Endothelial cell of umbilical vein (primary cell): Measurements from ENCODE around the gene MOXD1. TPM values are rescaled to one million over a fixed set of nuclear protein-coding genes. Genes with fewer than 3 reads are reported as not detected.

ENCODE experiments used
- BruUV-seq: library from RNA; stranded (reverse); fragments of 400-500 nt; replicated peaks from 2 replicates; lab custom pipeline; 2021; lab: Mats Ljungman, UMichigan
- CTCF ChIA-PET: fragments of 300-600, 350-600 bp; sonication (Branson Sonifier 250); formaldehyde crosslinking; loops from one replicate; lab custom pipeline; 2021; ENCODE audit warnings: antibody characterized with exemption, inconsistent platforms; lab: Charles Lee
- POLR2A ChIA-PET: fragments of 300-600, 350-600 bp; sonication (Branson Sonifier 250); formaldehyde crosslinking; loops from one replicate; lab custom pipeline; 2021; ENCODE audit warnings: antibody characterized with exemption, inconsistent platforms; lab: Charles Lee
- DNase-seq: peaks from one replicate; pipeline ENCODE4 v3.0.0-alpha.2; 2011; ENCODE audit warnings: low read depth, low spot score
- FAIRE-seq: peaks from 2 replicates; lab custom pipeline; 2011; peaks lifted over from hg19 to GRCh38; lab: Jason Lieb, UNC
- H2AFZ ChIP-seq: 2 replicates; pipeline ENCODE4 v1.6.0; 2012; ENCODE audit warnings: low read depth, low read length, control low read depth, inconsistent platforms
- H3K27ac ChIP-seq: 2 replicates; pipeline ENCODE4 v1.5.1; 2011; ENCODE audit warnings: low read depth, mild to moderate bottlenecking, control low read depth, low read length, moderate library complexity; ENCODE audit not compliant: insufficient read depth
- H3K27me3 ChIP-seq, 2 experiments: 2 replicates each; pipeline versions ENCODE4 v1.6.0 to v1.6.1; 2011; ENCODE audit warnings: low read length in 2 of 2, mixed read lengths in 1 of 2; ENCODE audit not compliant: control insufficient read depth in 2 of 2, insufficient read depth in 2 of 2
- H3K36me3 ChIP-seq, 2 experiments: 2 replicates in 1 of 2; 3 replicates in 1 of 2; pipeline ENCODE4 v1.5.1; 2011; ENCODE audit warnings: low read length in 2 of 2, mild to moderate bottlenecking in 1 of 2, moderate library complexity in 1 of 2; ENCODE audit not compliant: control insufficient read depth in 2 of 2, insufficient read depth in 2 of 2; ENCODE audit errors: extremely low read depth in 1 of 2
- H3K4me1 ChIP-seq: 3 replicates; pipeline ENCODE4 v1.5.1; 2011; ENCODE audit warnings: mild to moderate bottlenecking, low read length; ENCODE audit not compliant: control insufficient read depth, insufficient read depth; ENCODE audit errors: extremely low read depth
- H3K4me2 ChIP-seq: 2 replicates; pipeline ENCODE4 v1.6.1; 2011; ENCODE audit warnings: low read length, control low read depth, mixed read lengths; ENCODE audit not compliant: insufficient read depth
- H3K4me3 ChIP-seq, 3 experiments: fragments of 200-600 bp in 1 of 3; sonication (generic), shearing (Covaris generic) in 1 of 3; replicated peaks in 1 of 3; 2 replicates each; pipeline ENCODE4 v1.5.1; 2011 to 2016; ENCODE audit warnings: control low read depth in 3 of 3, low read length in 3 of 3, mild to moderate bottlenecking in 2 of 3, inconsistent platforms in 1 of 3, low read depth in 1 of 3, moderate library complexity in 1 of 3; ENCODE audit not compliant: insufficient read depth in 1 of 3
- H3K79me2 ChIP-seq: 2 replicates; pipeline ENCODE4 v1.6.0; 2012; ENCODE audit warnings: low read length, inconsistent platforms; ENCODE audit not compliant: control insufficient read depth, insufficient read depth
- H3K9ac ChIP-seq: replicated peaks from 2 replicates; pipeline ENCODE3; 2011; ENCODE audit warnings: low read length, control low read depth; ENCODE audit not compliant: insufficient read depth; ENCODE audit errors: extremely low read depth
- H3K9me1 ChIP-seq: replicated peaks from 3 replicates; pipeline ENCODE4 v1.6.0; 2011; ENCODE audit warnings: mild to moderate bottlenecking, low read length; ENCODE audit not compliant: control insufficient read depth, insufficient read depth; ENCODE audit errors: extremely low read depth
- H3K9me3 ChIP-seq: replicated peaks from 2 replicates; pipeline ENCODE4 v1.5.1; 2012; ENCODE audit warnings: low read length, inconsistent platforms; ENCODE audit not compliant: control insufficient read depth, insufficient read depth
- H4K20me1 ChIP-seq: replicated peaks from 2 replicates; pipeline ENCODE3; 2011; ENCODE audit warnings: mild to moderate bottlenecking, low read length; ENCODE audit not compliant: control insufficient read depth, insufficient read depth; ENCODE audit errors: extremely low read depth
- CTCF ChIP-seq, 2 donors: IDR thresholded peaks; 1 replicate in 1 of 2; 2 replicates in 1 of 2; pipeline ENCODE4 v1.5.1; 2011; ENCODE audit warnings: low read length in 2 of 2, mild to moderate bottlenecking in 2 of 2, moderate library complexity in 2 of 2, control low read depth in 1 of 2, inconsistent platforms in 1 of 2, low read depth in 1 of 2; ENCODE audit not compliant: insufficient read depth in 1 of 2; ENCODE audit errors: extremely low read depth in 1 of 2
- EZH2 ChIP-seq: IDR thresholded peaks from 2 replicates; pipeline ENCODE4 v1.6.1; 2012; ENCODE audit warnings: borderline replicate concordance, low read depth, mild to moderate bottlenecking, moderate library complexity, low read length, inconsistent platforms; ENCODE audit not compliant: severe bottlenecking
- FOS ChIP-seq: IDR thresholded peaks from 2 replicates; pipeline ENCODE4 v1.6.1; 2011; ENCODE audit warnings: mild to moderate bottlenecking, low read length, moderate library complexity, borderline replicate concordance; ENCODE audit not compliant: insufficient read depth
- GATA2 ChIP-seq: IDR thresholded peaks from 2 replicates; pipeline ENCODE4 v1.7.0; 2011; ENCODE audit warnings: low read depth, mild to moderate bottlenecking, moderate library complexity, mixed read lengths, low read length; ENCODE audit not compliant: insufficient read length, insufficient read depth
- JUN ChIP-seq: IDR thresholded peaks from 2 replicates; pipeline ENCODE4 v1.6.1; 2011; ENCODE audit warnings: borderline replicate concordance, low read depth; ENCODE audit not compliant: insufficient read length, insufficient read depth
- MAX ChIP-seq: IDR thresholded peaks from 2 replicates; pipeline ENCODE4 v1.6.1; 2011; ENCODE audit not compliant: insufficient read depth, insufficient read length
- MYC ChIP-seq: IDR thresholded peaks from one replicate; pipeline ENCODE4 v1.6.1; 2011; ENCODE audit warnings: mild to moderate bottlenecking, low read depth, low read length
- POLR2A ChIP-seq: IDR thresholded peaks from 2 replicates; pipeline ENCODE4 v1.6.1; 2012; ENCODE audit warnings: low read depth, mild to moderate bottlenecking, control low read depth, low read length
- POLR2AphosphoS5 ChIP-seq: IDR thresholded peaks from 2 replicates; pipeline ENCODE4 v1.6.1; 2012; ENCODE audit warnings: low read depth, mild to moderate bottlenecking, control low read depth, low read length, moderate library complexity; ENCODE audit not compliant: insufficient read depth
- dilution Hi-C: fragments of 300-500 bp; cut with MboI; formaldehyde crosslinking; loops from one replicate; pipeline ENCODE4 v1.15.0; 2019; ENCODE audit warnings: low sequenced_read_pairs; ENCODE audit not compliant: extremely low pct_ligation_motif_present
- intact Hi-C: fragments of 100-400 bp; cut with micrococcal nuclease; formaldehyde crosslinking; loops from one replicate; pipeline ENCODE4 v1.10.0; 2022
- polyA plus RNA-seq, 4 experiments: library from polyadenylated mRNA; depleted of rRNA in 3 of 4; stranded (reverse) in 3 of 4; unstranded in 1 of 4; fragments of >200 nt; gene quantifications; 2 replicates each; pipeline versions ENCODE4 v1.2.1 to v1.2.3, GENCODE V29; 2011 to 2012; ENCODE audit warnings: missing spikeins in 1 of 4
- total RNA-seq: library from RNA; stranded (reverse); gene quantifications from 2 replicates; pipeline ENCODE4 v1.2.3, GENCODE V29; 2021

Gene MOXD1
- total and polyA plus RNA-seq, 2 donors (not counting 3 experiments of a cell fraction or from before 2014, with no cell fraction given), result 0.01 TPM; not detected in 1

GRCh38 chr6:132390017-132390416 lies 11.3 kb downstream of the MOXD1 start:
- BruUV-seq, result no TSS peak
- no peaks in the 10 kb centered on the region for H3K9me3 ChIP-seq
- ChIA-PET CTCF (no interaction called here), POLR2A (no interaction called here)
- dilution Hi-C loops (no loop called here), intact Hi-C loops (no loop called here)
- H3K27ac ChIP-seq, result no peak overlapping the region
- no peak for DNase-seq
- peaks cover 2 to 13% of the 10 kb centered on the region in 2 experiments for H3K27me3 ChIP-seq
- H2AFZ ChIP-seq, result no peak overlapping the region
- no peaks in the 10 kb centered on the region for H3K9me1 ChIP-seq
- no peaks in the 10 kb centered on the region for H3K36me3 ChIP-seq
- no peaks in the 10 kb centered on the region for H4K20me1 ChIP-seq
- H3K79me2 ChIP-seq, result no peaks in the 10 kb centered on the region
- no peak overlapping the region for H3K9ac ChIP-seq
- no peak overlapping the region for H3K4me2 ChIP-seq
- no peak overlapping the region for H3K4me3 ChIP-seq
- TF ChIP-seq MAX, result no peak
- TF ChIP-seq POLR2A, result no peak
- TF ChIP-seq POLR2AphosphoS5, result no peak
- TF ChIP-seq JUN, result no peak
- TF ChIP-seq EZH2, result no peak
- H3K4me1 ChIP-seq, result no peaks in the 10 kb centered on the region
- no peak for FAIRE-seq

GRCh38 chr6:132388291-132388690 lies 13.0 kb downstream of the MOXD1 start:
- Histone ChIP-seq H3K9me1 (no peaks in the 10 kb centered on the region), H2AFZ (no peak overlapping the region), H3K79me2 (no peaks in the 10 kb centered on the region), H3K9ac (no peak overlapping the region), H4K20me1 (no peaks in the 10 kb centered on the region), H3K36me3 (no peaks in the 10 kb centered on the region), H3K4me2 (no peak overlapping the region), H3K4me1 (no peaks in the 10 kb centered on the region), H3K4me3 (no peak overlapping the region), H3K9me3 (no peaks in the 10 kb centered on the region), H3K27ac (no peak overlapping the region), H3K27me3 (peaks cover 0 to 8% of the 10 kb centered on the region in 2 experiments)
- FAIRE-seq (no peak), DNase-seq (no peak)
- intact Hi-C loops, result no loop called here
- no TSS peak for BruUV-seq
- POLR2A ChIA-PET, result no interaction called here
- CTCF ChIA-PET, result interaction anchor here (1.3 kb wide), 1 partner anchor 11 kb away, joined by 3 read pairs; no protein-coding TSS in a partner anchor
- dilution Hi-C loops, result no loop called here
- TF ChIP-seq FOS (no peak), MAX (no peak), POLR2A (no peak), EZH2 (no peak), GATA2 (no peak), POLR2AphosphoS5 (no peak), MYC (no peak), CTCF (IDR thresholded peaks at IDR 0.05; ENCODE audit: extremely low read depth in 1 of 2, insufficient read depth in 1 of 2, low read depth in 1 of 2, low read length in 2 of 2) (no peak)
